ENCODE measurements around the gene VPS13A.

DNA sequence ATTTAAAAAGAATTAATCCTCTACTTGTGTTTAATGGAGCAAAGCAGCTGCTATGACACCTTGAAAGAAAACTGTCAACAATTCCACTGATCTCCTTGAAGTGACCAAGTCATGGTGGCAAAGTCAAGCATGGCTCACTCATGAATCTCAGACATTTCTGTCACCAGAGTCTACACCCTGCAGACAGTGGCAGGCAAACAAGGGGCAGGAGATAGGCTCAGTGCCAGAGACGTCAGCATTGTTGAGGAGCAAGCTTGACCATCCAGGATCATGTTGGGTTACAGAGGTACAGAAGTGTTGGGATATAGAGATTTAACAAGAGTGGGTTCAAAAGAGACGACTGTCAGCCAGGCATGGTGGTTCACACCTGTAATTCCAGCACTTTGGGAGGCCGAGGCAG lies 16.1 kb upstream of the VPS13A start:
- TF ChIP-seq CTCF (IDR thresholded peaks at IDR 0.05; ENCODE audit: low read length) (no peak), EZH2 (IDR thresholded peaks at IDR 0.05; ENCODE audit: borderline replicate concordance, low read length) (no peak)

All from OCI-LY1 (cell line).